ENCODE data around the gene TIAM1.

Gene TIAM1, protein sequence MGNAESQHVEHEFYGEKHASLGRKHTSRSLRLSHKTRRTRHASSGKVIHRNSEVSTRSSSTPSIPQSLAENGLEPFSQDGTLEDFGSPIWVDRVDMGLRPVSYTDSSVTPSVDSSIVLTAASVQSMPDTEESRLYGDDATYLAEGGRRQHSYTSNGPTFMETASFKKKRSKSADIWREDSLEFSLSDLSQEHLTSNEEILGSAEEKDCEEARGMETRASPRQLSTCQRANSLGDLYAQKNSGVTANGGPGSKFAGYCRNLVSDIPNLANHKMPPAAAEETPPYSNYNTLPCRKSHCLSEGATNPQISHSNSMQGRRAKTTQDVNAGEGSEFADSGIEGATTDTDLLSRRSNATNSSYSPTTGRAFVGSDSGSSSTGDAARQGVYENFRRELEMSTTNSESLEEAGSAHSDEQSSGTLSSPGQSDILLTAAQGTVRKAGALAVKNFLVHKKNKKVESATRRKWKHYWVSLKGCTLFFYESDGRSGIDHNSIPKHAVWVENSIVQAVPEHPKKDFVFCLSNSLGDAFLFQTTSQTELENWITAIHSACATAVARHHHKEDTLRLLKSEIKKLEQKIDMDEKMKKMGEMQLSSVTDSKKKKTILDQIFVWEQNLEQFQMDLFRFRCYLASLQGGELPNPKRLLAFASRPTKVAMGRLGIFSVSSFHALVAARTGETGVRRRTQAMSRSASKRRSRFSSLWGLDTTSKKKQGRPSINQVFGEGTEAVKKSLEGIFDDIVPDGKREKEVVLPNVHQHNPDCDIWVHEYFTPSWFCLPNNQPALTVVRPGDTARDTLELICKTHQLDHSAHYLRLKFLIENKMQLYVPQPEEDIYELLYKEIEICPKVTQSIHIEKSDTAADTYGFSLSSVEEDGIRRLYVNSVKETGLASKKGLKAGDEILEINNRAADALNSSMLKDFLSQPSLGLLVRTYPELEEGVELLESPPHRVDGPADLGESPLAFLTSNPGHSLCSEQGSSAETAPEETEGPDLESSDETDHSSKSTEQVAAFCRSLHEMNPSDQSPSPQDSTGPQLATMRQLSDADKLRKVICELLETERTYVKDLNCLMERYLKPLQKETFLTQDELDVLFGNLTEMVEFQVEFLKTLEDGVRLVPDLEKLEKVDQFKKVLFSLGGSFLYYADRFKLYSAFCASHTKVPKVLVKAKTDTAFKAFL (N-terminal part only)

DNA sequence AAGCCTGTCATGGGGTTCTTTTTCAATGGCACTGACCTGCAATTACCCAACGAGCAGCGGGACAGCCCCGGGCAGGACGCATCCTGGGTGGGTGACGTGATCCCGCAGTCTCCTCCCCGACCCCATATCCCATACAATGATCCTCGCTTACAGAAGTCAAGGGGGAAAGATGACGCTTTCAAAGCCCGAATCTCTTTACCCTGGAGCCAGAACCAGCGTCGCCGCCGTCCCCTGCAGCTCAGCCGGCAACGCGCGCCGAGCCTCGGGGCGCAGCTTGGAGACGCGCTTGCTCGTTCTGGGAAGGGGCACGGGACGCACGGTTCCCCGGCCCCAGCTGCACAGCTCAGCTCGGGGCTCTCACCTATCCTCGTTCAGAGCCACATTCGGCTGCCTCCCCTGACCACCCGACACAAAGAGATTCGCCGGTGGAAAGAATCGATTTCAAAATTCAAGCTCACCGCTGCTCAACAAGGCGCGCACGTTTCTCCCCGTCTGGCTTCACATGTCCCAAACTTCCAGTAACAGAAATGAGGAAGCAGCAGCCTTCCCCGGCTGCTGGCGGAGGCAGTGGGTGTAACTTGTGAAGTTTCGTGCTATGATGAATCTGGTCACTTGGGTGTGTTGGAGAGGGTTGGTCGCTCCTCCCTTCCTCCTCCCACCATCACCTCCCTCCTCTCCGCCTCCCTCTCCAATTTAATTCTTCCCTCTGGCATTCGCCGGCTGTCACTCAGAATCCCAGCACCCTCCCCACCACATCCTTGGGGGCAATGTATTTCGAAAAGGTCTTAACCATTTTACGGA, at the start of gene TIAM1:
TIAM1 (minus strand) TSS at position 582 of the 801 bp plus-strand sequence. CDS start 77,289 bp downstream, outside the sequence.
- DNase-seq (ENCODE audit: low read depth in 2 of 2, low spot score in 1 of 2): no peak

DNA sequence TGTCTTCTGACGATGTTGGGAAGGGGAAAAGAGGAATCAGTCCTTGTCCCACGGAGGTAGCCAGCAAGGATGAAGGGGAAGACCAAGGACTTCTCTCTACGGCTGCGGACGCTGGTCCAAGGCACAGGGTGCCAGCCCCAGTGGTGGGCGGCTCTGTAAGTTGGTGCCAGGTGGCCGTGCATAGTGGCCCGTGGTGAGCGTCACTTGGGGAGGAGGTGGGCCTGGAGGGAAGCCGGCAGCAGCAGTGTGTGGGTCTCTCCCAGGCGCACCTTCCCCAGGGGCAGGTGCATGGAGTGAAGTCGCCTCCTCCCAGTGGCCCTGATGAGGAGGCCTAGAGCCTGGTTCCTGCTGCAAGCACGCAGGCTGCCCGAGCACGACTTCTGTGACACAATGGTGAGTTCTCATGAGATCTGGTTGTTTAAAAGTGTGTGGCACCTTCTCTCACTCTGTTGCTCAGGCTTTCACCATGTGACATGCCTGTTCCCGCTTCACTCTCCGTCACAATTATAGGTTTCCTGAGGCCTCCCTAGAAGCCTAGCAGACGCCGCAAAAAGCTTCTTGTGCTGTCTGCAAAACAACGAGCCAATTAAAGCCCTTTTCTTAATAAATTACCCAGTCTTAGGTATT, 43.6 kb upstream of the TIAM1 start:
- no peak for DNase-seq (ENCODE audit: low read depth in 2 of 2, low spot score in 1 of 2)

DNA sequence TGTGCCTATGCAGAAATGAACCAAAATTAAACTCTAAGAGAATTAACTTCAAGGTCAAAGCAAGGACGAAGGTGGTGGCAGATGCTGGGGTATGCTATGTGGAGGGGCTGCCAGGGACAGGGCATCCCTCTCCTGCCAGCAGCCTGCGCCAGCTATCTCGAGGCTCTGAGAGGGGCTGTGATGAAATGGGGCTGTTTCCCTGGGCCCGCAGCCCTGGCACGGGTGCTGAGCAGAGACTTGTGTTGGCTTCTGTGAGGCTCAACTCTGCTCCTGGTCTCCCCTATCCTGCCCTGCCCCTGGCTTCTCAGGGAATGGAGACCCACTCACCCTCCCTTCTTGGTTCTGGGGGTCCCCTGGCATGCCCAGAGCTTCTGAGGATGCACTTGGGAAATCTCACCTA, 41.9 kb upstream of the TIAM1 start:
- no peak for DNase-seq (ENCODE audit: low read depth in 2 of 2, low spot score in 1 of 2)

- no peak for DNase-seq (ENCODE audit: low read depth in 2 of 2, low spot score in 1 of 2)
Measured at GRCh38 chr21:31383770-31384169, 39.7 kb upstream of the TIAM1 start.

DNA sequence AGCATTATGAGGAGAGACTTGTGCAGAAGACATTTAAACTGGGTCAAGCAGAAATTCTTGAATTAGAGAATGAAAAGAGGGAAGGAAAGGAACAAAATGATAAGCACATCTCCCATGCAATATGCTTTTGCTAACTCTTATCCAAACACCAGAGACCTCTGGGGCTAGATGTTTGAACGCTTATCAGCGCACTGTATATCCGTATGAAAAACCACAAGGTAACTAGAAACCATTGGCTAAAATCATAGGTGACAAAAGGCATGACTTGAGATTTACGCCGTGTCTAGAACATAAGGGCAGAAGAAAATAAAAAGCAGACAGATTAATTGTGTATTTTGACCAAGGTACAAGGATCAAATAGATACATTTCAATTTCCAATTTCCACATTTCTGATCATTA, 38.0 kb upstream of the TIAM1 start:
- no peak for DNase-seq (ENCODE audit: low read depth in 2 of 2, low spot score in 1 of 2)

DNA sequence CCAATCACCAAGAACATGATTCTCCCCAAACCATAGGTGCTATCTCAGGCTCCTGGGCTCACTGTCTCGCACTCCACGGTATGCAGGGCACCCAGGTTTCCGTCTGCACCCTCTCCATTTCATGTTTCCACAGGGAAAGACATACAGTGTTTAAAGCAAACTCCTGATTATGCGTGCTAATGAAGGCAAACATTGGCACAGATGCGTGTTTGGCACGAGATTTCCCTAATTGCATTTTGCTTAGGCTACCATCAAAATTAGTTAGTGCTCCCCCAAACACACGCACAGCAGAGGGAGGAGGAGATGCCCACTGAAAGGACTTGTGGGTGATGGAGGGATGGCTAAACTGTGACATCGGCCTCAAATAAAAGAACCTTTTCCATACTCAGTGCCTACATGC, 32.2 kb upstream of the TIAM1 start:
- DNase-seq (ENCODE audit: low read depth in 2 of 2, low spot score in 1 of 2): no peak

- DNase-seq (ENCODE audit: low read depth in 2 of 2, low spot score in 1 of 2): no peak
Measured at GRCh38 chr21:31374395-31374794, 30.3 kb upstream of the TIAM1 start.

GRCh38 chr21:31372471-31372765, 28.4 kb upstream of the TIAM1 start:
- no peak for DNase-seq (ENCODE audit: low read depth in 2 of 2, low spot score in 1 of 2)

GRCh38 chr21:31371715-31372470, 27.8 kb upstream of the TIAM1 start:
- no peak for DNase-seq (ENCODE audit: low read depth in 2 of 2, low spot score in 1 of 2)

DNA sequence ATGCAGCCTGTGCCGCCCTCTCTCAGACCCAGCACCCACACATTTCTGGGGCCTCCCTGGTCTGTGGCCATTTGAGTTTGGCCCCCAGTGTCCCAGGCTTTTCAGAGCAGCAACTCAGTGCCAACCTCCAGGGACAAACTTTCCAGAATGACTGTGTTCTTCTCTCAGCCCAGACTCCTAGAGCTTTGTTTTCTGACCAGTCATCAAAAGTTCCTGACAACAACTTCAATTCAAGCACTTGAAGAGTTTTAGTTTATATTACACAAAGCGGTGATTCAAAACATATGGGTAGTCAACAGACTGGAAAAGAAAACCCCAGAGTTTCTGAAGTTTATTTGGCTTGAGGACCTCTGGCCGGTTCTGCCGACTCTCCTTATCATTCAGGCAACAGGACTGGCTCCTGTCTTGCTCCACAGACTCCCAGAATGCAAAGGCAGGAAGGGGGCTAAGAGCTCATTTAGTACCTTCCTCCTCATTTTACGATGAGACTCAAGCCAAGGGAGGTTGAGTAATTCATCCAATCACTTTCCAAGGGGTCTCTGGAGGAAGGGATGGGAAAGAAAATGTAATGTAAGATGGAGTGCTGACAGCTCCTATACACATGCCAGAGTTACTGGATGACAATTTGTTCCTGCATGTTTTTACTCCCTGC, 27.0 kb upstream of the TIAM1 start:
- DNase-seq (ENCODE audit: low read depth in 2 of 2, low spot score in 1 of 2): no peak

DNA sequence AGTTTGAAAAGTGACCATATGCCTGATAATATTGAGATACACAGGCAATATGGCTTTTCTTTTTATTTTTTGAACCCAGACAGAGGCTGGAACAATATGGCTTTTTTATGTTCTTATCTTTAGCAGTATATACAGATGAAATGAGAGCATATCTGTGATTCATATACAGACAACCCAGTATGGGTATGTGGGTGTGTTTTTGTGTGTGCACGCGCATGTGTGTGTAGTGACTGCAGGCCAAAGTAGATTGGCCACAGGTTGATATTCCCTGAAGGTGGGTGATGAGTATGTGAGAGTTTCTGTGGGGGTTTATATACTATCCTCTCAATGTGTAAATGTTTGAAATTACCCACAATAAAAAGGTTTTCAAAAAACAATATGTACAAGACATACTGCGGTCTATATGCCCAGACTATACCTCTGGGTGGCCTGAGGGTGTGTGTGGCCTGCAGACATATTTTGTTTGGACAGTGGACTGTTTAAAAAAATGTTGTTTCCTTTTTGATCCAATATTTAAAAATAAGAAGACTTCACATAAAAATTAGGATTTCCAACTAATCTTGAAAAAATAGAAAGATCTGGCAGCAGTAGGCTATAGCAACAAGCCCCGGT, 26.3 kb upstream of the TIAM1 start:
- no peak for DNase-seq (ENCODE audit: low read depth in 2 of 2, low spot score in 1 of 2)

GRCh38 chr21:31368361-31368760, 24.3 kb upstream of the TIAM1 start:
- DNase-seq (ENCODE audit: low read depth in 2 of 2, low spot score in 1 of 2): no peak

DNA sequence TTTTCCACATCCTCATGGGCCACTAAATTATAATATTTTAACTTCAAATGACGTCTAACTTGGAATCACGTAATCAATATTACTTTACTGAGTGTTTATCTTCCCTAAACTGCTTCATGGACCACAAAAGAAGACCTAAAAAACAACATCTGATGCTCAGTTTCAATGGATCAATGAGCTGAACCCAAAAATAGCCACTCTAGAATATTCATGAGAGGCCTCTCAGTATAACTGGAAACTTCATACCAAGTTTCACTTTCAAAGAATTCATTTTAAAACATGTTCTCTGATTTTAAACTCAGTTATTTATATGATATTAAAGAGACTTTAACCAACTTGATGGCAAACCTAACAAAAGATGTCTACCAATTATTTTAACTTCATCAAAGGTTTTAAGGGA, 23.7 kb upstream of the TIAM1 start:
- DNase-seq (ENCODE audit: low read depth in 2 of 2, low spot score in 1 of 2): no peak

DNA sequence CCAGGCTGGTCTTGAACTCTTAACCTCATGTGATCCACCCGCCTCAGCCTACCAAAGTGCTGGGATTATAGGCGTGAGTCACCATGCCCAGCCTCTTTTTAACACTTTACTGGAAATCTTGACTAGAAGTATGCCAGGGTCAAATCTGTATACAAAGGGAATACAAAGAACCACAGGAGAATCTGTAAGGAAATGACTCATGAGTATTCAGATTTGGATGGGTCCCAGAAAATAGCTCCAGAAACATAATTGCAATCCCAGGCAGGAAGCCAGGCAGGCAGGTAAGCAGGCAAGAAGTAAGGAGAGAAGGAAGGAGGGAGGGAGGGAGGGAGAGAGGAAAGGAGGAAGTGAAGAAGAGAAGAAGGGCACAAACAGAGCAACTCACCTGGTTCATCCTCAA, 22.8 kb upstream of the TIAM1 start:
- no peak for DNase-seq (ENCODE audit: low read depth in 2 of 2, low spot score in 1 of 2)

DNA sequence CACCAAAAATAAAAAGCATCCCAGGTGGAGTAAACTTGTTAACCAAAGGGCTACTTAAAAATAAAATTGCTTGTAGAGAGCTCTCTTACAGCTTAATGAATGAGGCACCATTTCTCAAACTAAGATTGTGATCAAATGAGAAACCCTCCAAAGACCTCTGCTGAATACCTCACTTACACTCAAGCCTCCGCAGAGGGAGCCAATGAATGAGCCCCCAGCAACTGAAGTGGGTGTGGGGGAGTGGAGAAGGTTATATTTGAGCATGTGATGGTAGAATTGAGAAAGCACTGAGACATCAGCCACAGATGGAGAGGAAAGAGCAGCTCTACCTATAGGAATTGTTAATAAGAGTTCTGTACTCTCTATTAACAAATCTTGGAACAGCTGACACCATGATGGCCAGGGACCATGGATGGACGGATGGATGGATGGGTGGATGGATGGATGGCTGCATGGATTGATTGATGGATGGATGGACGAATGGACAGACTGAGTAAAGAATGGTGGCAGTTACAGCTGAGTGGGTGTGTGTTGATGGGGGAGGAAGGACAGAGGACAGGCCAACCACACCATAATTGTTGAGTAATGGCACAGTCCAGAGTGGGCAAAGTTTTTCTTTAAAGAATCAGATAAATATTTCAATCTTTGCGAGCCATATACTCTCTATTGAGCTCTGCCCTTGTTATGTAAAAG, 20.3 kb upstream of the TIAM1 start:
- DNase-seq (ENCODE audit: low read depth in 2 of 2, low spot score in 1 of 2): no peak

GRCh38 chr21:31363720-31364119, 19.7 kb upstream of the TIAM1 start:
- DNase-seq (ENCODE audit: low read depth in 2 of 2, low spot score in 1 of 2): no peak

GRCh38 chr21:31360717-31361116, 16.7 kb upstream of the TIAM1 start:
- no peak for DNase-seq (ENCODE audit: low read depth in 2 of 2, low spot score in 1 of 2)

GRCh38 chr21:31358158-31358557, 14.1 kb upstream of the TIAM1 start:
- DNase-seq (ENCODE audit: low read depth in 2 of 2, low spot score in 1 of 2): no peak

Measured in stimulated activated CD8-positive, alpha-beta memory T cell treated with anti-CD3 and anti-CD28 coated beads, Interleukin-4, amount 100 ng/mL, for 1 hour (primary cell).